ENCODE data around the gene SYTL3.

DNA sequence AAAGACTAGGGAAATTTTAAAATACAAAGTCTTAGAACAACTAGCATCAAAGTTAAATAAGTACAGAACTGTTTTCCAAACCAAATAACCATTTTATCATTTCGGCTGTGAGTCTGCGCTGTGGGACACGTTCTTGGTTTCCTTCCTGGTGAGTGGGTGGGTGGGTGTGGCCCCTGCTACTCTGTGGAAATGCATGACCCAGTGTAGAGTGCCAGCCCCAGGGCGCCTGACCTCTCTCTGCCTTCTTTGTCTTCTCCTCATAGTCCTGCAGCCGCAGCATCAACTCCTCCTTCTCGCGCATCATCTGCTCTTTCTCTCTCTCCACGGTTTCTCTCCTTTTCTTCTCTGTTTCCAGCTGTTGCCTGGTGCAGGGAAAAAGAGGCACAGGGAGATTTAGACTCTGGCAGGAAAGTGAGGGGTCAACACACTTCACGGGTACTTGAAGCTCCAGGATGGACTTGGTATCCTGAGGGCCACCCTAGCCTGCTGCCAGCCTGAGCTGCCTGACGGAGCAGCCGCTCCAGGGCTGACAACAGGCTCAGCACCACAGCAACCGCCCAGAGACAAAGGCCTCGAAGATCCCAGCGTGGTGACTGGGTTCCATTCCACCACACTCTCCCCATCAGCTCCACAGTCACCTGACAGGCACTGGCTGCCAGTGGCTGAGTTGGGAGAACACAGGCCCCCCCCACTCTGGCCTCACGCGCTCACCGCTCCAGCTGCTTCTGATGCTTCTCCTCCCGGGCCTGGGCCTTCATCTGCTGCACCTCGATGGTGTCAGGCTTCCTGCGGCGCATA is 120.9 kb downstream of the SYTL3 start:
- TF ChIP-seq POLR2AphosphoS5 (IDR thresholded peaks at IDR 0.05; ENCODE audit: low read depth, low read length) (no peak; the same call in 1 of the 2 replicates), TAF1 (IDR thresholded peaks at IDR 0.05; ENCODE audit: borderline replicate concordance, low read depth, low read length) (no peak), POLR2A (IDR thresholded peaks at IDR 0.05; ENCODE audit: low read depth, low read length) (no peak)

Measured in GM12892 (cell line).